GM04504 (cell line): ENCODE measurements around the gene LY6G5B.

Experiments used
- DNase-seq: peaks from one replicate; pipeline ENCODE4 v3.0.0-alpha.2; 2012; ENCODE audit warnings: low read depth

The LY6G5B gene

GRCh38 chr6:31669676-31670075 lies at the start of gene LY6G5B:
TSS of gene LY6G5B (plus strand) at chr6:31669976. CDS start at chr6:31670951, 975 bp downstream.
- DNase-seq: no peak

- no peak for DNase-seq
These were observed 49.0 kb upstream of the LY6G5B start, which contains the start of gene PRRC2A for GRCh38 chr6:31620586-31621319. TSS of gene PRRC2A (plus strand) at chr6:31620715. CDS start at chr6:31622790, 2,075 bp downstream.

- DNase-seq: no peak
These were observed 48.3 kb upstream of the LY6G5B start for GRCh38 chr6:31621320-31621939.

GRCh38 chr6:31621991-31622390 lies 47.8 kb upstream of the LY6G5B start:
- no peak for DNase-seq

GRCh38 chr6:31622684-31623091 lies 47.1 kb upstream of the LY6G5B start:
- no peak for DNase-seq

GRCh38 chr6:31624070-31624469 lies 45.7 kb upstream of the LY6G5B start:
- no peak for DNase-seq

GRCh38 chr6:31626952-31627351 lies 42.8 kb upstream of the LY6G5B start:
- DNase-seq: no peak

- no peak for DNase-seq
These were observed 42.0 kb upstream of the LY6G5B start for GRCh38 chr6:31627690-31628287.

GRCh38 chr6:31629014-31629413 lies 40.8 kb upstream of the LY6G5B start:
- no peak for DNase-seq

- no peak for DNase-seq
These were observed 39.4 kb upstream of the LY6G5B start for GRCh38 chr6:31630177-31630934.

- no peak for DNase-seq
These were observed 38.6 kb upstream of the LY6G5B start for GRCh38 chr6:31631209-31631608.

GRCh38 chr6:31631681-31632278 lies 38.0 kb upstream of the LY6G5B start:
- no peak for DNase-seq

- no peak for DNase-seq
These were observed 37.4 kb upstream of the LY6G5B start for GRCh38 chr6:31632279-31632946.

- DNase-seq: no peak
These were observed 36.3 kb upstream of the LY6G5B start for GRCh38 chr6:31633447-31633846.

GRCh38 chr6:31634131-31634530 lies 35.6 kb upstream of the LY6G5B start:
- DNase-seq: no peak

GRCh38 chr6:31634969-31635575 lies 34.7 kb upstream of the LY6G5B start:
- DNase-seq: no peak

GRCh38 chr6:31636698-31637596 lies 32.8 kb upstream of the LY6G5B start:
- DNase-seq: no peak

- no peak for DNase-seq
These were observed 30.7 kb upstream of the LY6G5B start for GRCh38 chr6:31639043-31639442.

- no peak for DNase-seq
These were observed 30.3 kb upstream of the LY6G5B start for GRCh38 chr6:31639449-31639861.

- DNase-seq: no peak
These were observed 29.2 kb upstream of the LY6G5B start for GRCh38 chr6:31640612-31641011.
